ENCODE measurements around the gene FGG.

The FGG gene

DNA sequence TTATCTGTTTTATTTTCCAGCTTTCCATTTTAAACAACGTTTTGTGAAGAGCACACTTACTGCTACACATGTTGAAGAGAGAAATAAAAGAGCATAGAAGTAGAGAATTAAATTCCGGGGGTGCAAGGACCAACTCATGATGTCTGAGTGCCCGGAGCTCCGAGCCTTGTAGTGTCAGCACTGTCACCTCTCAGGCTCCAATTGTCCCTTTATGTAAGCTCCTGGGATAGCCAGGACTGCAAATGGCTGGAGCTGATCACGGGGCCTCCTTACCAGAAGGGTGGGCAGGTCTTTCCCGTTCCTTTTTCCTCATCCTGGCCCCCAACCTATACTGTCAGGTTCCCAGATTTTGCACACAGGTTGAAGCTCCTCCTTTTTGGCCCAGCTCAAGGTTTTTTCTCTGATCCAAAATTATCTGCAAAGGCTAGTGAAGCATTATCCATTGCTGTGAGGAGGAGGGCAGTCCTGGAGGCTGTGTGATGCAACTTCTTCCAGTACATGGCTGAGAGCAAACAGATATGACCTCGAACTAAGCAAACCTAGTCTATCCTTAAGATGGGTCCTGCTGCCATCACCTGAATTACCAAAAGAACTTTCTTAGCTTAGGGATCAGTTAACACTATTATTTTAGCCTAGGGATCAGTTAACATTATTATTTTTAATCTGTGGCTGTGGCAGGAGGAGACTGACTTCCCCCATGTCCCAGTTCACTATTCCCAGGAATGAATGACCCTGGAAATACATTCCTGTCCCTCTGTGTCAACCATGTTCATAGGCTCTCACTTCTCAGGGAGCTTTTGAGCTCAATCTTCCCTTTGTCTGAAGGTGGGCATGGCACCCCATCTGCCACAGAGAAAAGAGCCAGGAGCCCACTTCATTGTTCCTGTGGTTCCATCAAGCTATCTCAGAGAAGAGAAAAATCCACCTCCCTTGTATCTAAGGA lies at the start of gene FGG:
FGG (minus strand) TSS at position 185 of the 943 bp plus-strand sequence; CDS start at position 138, 47 bp downstream.
- ChIA-PET CTCF (interaction anchor here (0.8 to 18.4 kb wide), 5 partner anchors 11 to 61 kb away, joined by 3 to 353 read pairs (median 5); partner anchors contain the start of gene FGB), POLR2A (interaction anchor here (1.1 kb wide), 1 partner anchor 63 kb away, joined by 4 read pairs; the partner anchor contains the start of gene PLRG1)
- DNase-seq (ENCODE audit: low read depth, low spot score) = no peak
- TF ChIP-seq, protein P1, sequence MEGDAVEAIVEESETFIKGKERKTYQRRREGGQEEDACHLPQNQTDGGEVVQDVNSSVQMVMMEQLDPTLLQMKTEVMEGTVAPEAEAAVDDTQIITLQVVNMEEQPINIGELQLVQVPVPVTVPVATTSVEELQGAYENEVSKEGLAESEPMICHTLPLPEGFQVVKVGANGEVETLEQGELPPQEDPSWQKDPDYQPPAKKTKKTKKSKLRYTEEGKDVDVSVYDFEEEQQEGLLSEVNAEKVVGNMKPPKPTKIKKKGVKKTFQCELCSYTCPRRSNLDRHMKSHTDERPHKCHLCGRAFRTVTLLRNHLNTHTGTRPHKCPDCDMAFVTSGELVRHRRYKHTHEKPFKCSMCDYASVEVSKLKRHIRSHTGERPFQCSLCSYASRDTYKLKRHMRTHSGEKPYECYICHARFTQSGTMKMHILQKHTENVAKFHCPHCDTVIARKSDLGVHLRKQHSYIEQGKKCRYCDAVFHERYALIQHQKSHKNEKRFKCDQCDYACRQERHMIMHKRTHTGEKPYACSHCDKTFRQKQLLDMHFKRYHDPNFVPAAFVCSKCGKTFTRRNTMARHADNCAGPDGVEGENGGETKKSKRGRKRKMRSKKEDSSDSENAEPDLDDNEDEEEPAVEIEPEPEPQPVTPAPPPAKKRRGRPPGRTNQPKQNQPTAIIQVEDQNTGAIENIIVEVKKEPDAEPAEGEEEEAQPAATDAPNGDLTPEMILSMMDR (IDR thresholded peaks at IDR 0.05; ENCODE audit: insufficient read depth, low read length, missing control alignments) = no peak
- H3K4me3 ChIP-seq (ENCODE audit: low read depth, low read length) = no peak within 1 kb of the TSS

DNA sequence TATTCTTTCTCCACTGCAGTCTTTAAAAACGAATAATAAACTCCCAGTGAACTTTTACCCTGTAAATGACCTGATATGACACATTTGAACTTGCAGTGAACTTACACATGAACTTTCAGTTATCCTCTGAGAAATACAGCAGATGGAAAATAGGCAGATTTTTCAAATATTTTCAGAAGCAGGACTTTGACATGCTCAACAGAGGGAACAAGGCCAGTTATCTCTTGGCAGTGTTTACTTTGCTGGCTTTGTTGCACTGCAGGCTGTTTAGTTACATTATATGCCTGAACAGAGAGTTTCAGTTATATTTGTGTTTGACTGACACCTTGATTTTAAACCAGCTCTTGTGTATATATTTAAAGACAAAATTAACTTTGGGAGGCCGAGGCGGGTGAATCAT lies 47.6 kb upstream of the FGG start:
- TF ChIP-seq, protein P1 (IDR thresholded peaks at IDR 0.05; ENCODE audit: insufficient read depth, low read length, missing control alignments) = no peak
- no peak overlapping the region for H3K4me3 ChIP-seq (ENCODE audit: low read depth, low read length)
- CTCF ChIA-PET = interaction anchor here (1.4 kb wide), 1 partner anchor 13 kb away, joined by 4 read pairs; no protein-coding TSS in a partner anchor
- POLR2A ChIA-PET = no interaction called here
- DNase-seq (ENCODE audit: low read depth, low spot score) = no peak

DNA sequence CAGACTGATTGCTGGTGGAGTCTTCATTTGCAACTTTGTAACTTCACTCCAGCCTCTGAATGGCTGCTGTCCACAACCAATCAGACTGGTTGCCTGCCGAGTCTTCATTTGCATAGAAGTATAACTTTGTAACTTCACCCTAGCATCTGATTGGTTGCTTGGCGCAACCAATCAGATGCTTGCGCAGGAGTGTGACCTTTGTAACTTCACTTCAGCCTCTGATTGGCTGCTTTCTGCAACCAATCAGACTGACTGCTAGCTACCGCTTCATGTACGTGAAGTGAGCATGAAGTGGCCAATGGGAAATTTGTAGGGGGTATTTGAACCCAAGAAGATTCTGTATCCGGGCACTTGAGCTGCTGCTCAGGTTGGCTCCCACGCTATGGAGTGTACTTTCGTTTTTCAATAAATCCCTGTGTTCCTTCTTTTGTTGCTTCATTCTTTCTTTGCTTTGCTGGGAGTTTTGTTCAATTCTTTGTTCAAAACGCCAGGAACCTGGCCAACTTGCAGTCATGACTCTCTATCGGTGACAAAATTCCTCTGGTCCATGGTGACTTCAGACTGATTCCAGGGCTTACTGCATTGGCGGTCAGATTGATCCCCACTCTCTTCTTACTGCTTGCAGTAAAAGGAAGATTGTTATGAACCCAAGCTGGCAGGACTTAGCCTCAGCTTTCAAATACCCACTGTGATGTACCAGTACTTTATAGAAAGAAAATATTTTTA lies 46.4 kb upstream of the FGG start:
- no peak overlapping the region for H3K4me3 ChIP-seq (ENCODE audit: low read depth, low read length)
- no peak for DNase-seq (ENCODE audit: low read depth, low spot score)
- CTCF ChIA-PET = no interaction called here
- POLR2A ChIA-PET = no interaction called here
- TF ChIP-seq, protein P1 (IDR thresholded peaks at IDR 0.05; ENCODE audit: insufficient read depth, low read length, missing control alignments) = no peak

DNA sequence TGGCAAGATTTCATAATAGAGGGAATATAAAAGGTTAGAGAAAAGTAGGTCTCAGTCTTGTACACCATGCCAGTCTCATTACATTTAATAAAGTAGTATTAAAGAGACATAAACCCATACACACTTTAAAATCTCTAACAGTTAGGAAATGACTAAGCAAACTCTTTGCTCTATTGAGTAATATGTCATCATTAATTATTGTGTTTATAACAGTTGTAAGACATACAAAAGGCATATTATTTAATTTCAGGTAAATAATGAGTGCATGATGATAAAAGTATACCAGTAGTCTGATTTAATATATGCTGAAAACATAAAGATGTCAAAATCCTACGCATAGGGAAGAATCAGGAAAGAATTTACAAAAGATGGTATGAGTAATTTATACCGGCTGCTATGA lies 31.0 kb upstream of the FGG start:
- ChIA-PET POLR2A (no interaction called here), CTCF (no interaction called here)

DNA sequence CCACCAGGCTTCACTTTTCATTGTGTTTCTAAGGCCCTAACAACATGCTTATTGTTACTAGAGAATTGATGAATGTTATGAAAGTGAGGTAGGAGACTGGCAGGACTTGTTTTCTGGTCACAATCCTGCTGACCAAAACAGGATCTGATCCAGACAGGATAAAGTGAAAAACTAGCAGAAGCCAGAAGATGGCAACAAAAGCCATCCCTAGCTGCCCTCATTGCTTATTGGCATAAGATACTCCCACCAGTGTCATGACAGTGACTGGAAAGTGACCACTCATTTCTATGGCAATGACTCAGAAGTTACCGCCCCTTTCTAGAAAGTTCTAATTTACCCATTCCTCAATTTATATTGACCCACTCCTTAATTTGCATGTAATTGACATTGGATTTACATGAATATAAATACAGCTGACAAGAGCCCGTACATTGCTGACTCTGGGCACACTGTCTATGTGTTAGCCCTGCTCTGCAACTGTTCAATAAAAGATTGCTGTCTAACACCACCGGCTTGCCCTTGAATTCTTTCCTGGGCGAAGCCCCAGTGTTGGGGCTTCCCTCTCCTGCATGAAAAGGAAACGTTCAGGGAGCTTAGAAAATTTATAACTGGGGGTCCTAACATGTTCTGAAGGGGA lies 30.0 kb upstream of the FGG start:
- ChIA-PET POLR2A (no interaction called here), CTCF (no interaction called here)
- DNase-seq (ENCODE audit: low read depth, low spot score) = no peak
- TF ChIP-seq, protein P1 (IDR thresholded peaks at IDR 0.05; ENCODE audit: insufficient read depth, low read length, missing control alignments) = no peak
- H3K4me3 ChIP-seq (ENCODE audit: low read depth, low read length) = no peak overlapping the region

More for the DNA sequence above, 31.0 kb upstream of the FGG start:
- no peak for DNase-seq (ENCODE audit: low read depth, low spot score)
- H3K4me3 ChIP-seq (ENCODE audit: low read depth, low read length) = no peak overlapping the region
- TF ChIP-seq, protein P1 (IDR thresholded peaks at IDR 0.05; ENCODE audit: insufficient read depth, low read length, missing control alignments) = no peak

All from AG04449 (cell line).